GDM1 (cell line): ENCODE results near the gene PLEKHG1.

ENCODE experiments used
- DNase-seq: peaks from one replicate; lab custom pipeline; 2025; lab: John Stamatoyannopoulos, UW

PLEKHG1 gene

DNA sequence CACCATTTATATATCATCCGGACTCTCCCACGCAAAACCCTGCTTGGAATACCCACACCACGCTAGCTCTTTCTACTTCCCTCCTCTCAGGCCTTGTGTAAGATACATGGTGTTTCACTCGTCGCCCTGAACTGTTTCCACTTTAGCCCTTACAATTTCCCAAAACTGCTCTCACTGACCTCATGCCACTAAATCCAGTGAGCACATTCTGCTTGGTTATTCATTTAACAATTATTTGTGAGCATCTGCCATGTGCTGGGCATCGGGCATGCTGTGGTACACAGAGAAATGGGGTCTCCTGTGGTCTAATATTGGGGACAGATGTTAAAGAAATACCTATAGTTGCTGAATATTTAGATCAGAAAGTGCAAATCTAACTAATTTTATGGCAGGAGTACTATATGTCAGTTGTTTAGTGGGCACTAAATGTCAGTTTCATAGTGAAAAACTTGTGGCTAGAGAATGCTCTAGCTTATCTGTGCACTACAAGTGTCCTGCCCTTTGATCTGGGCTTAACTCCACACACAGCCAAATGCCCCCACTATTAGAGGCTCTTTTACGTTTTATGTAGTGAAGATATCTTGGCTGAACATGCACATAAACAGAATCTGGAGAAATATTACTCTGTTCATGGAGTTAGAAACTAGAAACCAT lies 41.0 kb downstream of the PLEKHG1 start:
- no peak for DNase-seq

DNA sequence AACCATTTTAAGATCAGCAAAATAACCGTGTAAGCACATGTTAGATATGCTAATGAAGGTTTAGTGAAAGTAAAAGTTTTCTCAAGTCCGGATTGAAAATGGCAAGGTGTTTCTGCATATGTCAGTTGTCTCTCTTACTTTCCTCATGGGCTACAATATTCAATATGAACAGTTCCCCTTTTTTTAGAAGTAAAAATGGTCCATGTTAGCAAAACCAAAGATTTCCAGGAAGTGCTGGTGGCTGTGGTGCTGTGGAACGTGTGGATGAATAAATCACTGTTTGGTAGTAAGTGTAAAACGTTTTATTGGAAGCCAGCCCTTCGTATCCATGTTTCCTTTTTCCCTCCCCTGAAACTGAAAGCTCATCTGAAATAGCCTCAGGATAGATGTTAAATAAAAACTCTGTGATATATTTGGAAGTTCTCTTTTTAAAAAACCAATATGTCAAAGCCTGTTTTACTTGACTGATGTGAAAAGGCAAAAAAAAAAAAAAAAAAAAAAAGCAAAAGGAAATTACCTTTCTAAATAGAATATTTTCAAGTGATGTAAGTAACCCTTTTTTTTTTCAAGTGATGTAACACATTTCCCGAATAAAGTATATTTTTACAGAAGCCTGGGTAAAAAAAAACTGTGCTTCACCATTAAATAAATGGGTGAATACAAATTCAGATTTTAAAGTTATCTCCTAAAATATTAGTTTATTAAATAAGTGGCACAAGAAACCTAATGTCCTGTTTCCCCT lies 41.9 kb downstream of the PLEKHG1 start:
- no peak for DNase-seq

DNA sequence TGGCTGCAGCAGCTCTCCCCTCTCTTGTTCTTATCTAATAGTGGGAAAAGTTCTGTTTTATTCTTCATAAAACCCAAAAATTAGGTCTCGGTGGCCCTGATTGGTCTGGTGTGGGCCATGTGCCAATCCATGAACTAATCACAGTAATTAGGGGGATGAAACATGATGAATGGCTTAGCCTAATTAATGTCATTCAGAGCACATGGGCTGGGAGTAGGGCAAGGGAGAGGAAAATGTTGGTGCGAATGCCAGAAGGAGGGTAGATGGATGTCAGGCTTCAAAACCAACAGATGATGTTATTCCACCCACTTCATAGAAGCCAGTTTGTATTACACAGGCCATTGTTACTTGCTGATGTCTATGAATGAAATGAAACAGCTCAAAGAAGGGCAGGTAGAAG lies 46.5 kb downstream of the PLEKHG1 start:
- no peak for DNase-seq

DNA sequence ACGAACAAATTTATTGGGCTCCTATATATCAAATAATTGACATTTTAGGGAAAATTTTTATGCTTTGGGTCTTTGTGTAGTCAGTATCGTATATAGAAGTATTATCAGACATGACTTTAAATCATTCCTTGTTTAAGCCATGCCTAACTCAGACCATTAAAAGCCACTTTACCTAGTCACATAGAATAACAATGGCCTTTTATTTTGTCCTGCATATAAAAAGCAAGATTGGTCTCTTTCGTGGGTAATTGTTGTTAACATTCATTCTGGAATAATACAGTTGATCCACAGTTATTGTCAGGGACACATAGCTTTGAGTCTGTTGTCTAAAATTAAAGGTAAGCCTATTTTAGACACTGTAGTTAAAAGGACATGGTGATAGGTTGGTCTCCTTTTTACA lies 47.4 kb downstream of the PLEKHG1 start:
- DNase-seq = no peak
